ENCODE results near the gene CCDC80.

CCDC80 gene

GRCh38 chr3:112631257-112631656 lies 9.7 kb downstream of the CCDC80 start:
- DNase-seq, result no peak

DNA sequence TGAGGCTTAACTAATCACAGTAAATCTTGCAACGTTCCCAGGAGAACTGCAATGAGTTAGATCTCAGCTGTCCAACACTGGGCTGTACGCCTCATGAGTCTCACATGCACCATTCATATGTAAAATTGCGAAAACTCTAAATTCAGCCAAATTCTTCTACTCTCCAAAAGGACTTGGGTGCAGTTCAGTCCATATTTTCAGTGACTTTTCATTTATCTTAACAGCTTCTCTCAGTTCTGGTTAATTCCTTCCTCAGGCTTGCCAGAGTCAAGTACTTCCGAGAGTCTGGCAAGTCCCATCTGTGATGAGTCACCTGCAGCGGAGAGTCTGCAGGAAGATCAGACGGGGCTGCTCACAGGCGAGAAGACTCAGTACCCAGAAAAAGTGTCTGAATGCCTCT lies 11.5 kb downstream of the CCDC80 start:
- no peak for DNase-seq

- no peak for DNase-seq
Observed at GRCh38 chr3:112627919-112628466, 12.9 kb downstream of the CCDC80 start.

- DNase-seq, result no peak
Observed at GRCh38 chr3:112627419-112627818, 13.5 kb downstream of the CCDC80 start.

- DNase-seq, result no peak
Observed at GRCh38 chr3:112623717-112624116, 17.2 kb downstream of the CCDC80 start.

DNA sequence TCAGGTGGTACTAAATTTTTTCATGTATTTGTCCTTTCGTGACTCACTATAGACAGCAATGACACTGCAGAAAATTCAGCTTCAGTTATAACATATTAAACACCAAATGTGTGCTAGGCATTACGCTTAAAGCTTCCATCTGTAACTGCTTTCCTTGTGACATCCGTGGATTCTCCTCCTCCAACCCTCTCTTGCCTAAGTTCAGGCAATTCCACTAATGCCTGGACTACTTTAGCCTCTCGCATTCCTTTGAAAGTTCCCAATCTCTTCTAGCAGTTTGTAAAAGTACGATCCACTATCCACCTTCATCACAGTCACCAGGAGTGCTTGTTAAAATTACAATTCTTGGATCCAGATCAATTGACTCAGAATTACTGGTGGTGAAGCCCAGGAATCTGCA lies 17.7 kb downstream of the CCDC80 start:
- DNase-seq, result no peak

DNA sequence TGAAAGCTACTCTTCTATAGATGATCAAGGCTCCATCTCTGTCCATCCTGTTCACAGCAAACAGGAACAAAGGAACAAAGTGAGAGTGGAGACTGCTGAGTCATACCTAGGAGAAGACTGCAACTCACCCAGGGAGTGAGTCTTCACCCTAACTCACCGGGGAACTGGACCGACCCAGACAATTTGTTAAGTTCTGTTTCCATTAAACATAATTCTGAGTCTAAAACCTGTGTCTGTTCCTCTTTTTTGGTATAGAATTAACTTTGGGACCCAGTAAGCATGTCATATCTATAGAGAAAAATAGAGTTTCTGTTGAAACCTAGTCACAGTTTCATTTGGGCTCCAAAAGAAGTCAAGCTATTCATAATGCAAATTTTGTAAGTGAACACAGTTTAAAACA lies 21.6 kb downstream of the CCDC80 start:
- no peak for DNase-seq

GRCh38 chr3:112617285-112617684 lies 23.7 kb downstream of the CCDC80 start:
- DNase-seq, result no peak

GRCh38 chr3:112615989-112616731 lies 24.8 kb downstream of the CCDC80 start:
- DNase-seq, result no peak

- no peak for DNase-seq
Observed at GRCh38 chr3:112611752-112612515, 29.0 kb downstream of the CCDC80 start.

GRCh38 chr3:112610121-112610520 lies 30.8 kb downstream of the CCDC80 start:
- no peak for DNase-seq

DNA sequence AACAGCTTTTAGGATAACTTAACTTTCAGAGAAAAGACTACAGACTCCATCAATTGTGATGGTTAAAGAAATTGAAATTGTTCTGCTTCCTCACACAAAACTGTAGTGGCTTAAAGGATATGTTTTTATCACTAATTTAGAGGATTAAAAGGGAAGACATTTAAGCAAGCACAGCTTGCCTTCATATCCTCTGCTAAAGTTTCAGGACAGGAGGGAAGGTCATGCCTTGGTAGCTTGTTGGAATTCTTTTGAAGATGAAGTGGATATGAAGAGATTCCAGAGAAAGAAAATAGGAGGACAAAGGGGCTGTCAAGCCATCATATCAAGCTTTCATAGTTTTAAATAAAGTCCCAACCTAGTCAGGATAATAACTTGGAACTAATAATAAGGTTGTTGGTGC lies 33.1 kb downstream of the CCDC80 start:
- DNase-seq, result no peak

- no peak for DNase-seq
Observed at GRCh38 chr3:112606098-112606497, 34.8 kb downstream of the CCDC80 start.

- DNase-seq, result no peak
Observed at GRCh38 chr3:112605285-112605684, 35.7 kb downstream of the CCDC80 start.

DNA sequence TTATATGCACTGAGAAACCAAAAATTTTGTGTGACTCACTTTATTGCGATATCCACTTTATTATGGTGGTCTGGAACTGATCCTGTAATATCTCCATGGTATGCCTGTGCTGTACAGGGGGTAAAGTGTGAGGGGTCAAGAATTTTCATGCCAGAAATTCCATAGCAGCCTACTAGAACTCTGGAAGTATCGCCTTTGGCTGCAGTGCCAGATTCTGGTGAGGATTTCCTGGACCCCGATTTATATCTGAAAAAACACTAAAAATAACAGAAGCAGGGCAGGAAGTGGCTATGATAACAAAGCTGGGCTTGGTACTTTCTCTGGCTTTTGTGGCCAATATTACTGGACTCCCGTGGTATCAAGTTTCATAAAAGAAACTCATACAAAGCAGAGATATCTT lies 36.4 kb downstream of the CCDC80 start:
- DNase-seq, result no peak

DNA sequence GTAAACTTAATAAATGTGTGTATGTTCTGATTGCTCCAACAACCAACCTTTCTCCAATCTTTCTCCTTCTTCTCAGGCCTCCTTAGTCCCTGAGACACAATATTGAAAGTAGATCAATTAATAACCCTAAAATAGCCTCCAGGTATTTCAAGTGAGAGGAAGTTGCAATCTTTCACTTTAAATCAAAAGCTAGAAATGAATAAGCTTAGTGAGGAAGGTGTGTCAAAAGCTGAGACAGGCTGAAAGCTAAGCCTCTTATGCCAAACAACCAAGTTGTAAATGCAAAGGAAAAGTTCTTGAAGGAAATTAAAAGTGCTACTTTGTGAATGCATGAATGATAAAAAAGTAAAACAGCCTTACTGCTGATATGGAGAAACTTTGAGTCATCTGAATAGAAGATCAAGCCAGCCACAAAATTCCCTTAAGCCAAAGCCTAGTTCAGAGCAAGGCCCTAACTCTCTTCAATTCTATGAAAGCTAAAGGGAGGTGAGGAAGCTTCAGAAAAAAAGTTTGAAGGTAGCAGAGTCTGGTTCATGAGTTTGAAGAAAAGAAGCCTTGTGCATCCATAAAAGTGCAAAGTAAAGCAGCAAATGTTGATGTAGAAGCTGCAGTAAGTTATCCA lies 38.6 kb downstream of the CCDC80 start:
- DNase-seq, result no peak

DNA sequence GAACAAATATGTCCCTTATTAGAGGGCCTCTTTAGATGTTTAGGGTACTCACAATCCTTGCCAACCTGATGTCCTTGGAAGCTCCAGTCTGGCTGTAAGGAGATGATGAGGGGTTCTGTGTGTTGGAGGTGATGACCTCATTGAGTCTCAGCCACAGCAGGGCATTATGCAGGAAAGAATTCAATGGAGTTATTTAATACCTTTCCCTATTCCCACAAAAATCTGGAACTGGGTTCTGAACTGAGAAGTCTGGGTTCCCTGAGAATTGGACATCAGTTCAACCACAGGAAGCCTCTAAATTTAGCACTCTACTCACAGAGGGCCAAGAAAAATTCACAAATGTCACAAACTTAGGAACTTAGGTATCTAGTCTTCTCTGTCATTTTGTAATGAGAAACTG lies 42.2 kb downstream of the CCDC80 start:
- DNase-seq, result no peak

- no peak for DNase-seq
Observed at GRCh38 chr3:112597945-112598344, 43.0 kb downstream of the CCDC80 start.

GRCh38 chr3:112594856-112595255 lies 46.1 kb downstream of the CCDC80 start:
- no peak for DNase-seq

DNA sequence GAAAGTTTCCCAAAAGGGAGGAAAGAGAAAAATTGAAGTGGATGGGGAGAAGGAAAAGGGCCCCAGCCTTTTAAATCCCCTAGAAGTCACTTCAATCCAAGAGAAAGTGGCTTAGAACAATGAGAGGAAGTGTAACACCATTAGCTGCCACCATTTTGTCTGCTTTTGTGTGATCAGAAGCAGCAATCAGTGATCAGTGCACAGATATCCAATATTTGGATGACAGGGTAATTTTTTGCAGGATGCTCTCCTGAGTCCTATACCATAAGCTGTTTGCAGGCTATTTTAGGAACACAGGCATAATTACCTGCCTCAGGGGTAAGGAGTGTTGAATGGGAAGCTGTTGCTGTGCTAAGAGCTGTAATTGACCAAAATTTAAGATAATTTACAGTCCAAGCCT lies 47.7 kb downstream of the CCDC80 start:
- no peak for DNase-seq

- DNase-seq, result no peak
Observed at GRCh38 chr3:112587336-112587735, 53.6 kb downstream of the CCDC80 start.

- DNase-seq, result no peak
Observed at GRCh38 chr3:112585782-112586181, 55.2 kb downstream of the CCDC80 start.

- no peak for DNase-seq
Observed at GRCh38 chr3:112583105-112583504, 57.8 kb downstream of the CCDC80 start.
